HG03442 (cell line): Measurements from ENCODE around the gene ANKK1.

ENCODE experiments used
- ATAC-seq: cut with Tn5 transposase; IDR thresholded peaks from one replicate; pipeline ENCODE4 v1.9.1; 2021; ENCODE audit warnings: mild to moderate bottlenecking, moderate library complexity; ENCODE audit not compliant: unreplicated experiment

Gene ANKK1, protein sequence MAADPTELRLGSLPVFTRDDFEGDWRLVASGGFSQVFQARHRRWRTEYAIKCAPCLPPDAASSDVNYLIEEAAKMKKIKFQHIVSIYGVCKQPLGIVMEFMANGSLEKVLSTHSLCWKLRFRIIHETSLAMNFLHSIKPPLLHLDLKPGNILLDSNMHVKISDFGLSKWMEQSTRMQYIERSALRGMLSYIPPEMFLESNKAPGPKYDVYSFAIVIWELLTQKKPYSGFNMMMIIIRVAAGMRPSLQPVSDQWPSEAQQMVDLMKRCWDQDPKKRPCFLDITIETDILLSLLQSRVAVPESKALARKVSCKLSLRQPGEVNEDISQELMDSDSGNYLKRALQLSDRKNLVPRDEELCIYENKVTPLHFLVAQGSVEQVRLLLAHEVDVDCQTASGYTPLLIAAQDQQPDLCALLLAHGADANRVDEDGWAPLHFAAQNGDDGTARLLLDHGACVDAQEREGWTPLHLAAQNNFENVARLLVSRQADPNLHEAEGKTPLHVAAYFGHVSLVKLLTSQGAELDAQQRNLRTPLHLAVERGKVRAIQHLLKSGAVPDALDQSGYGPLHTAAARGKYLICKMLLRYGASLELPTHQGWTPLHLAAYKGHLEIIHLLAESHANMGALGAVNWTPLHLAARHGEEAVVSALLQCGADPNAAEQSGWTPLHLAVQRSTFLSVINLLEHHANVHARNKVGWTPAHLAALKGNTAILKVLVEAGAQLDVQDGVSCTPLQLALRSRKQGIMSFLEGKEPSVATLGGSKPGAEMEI

DNA sequence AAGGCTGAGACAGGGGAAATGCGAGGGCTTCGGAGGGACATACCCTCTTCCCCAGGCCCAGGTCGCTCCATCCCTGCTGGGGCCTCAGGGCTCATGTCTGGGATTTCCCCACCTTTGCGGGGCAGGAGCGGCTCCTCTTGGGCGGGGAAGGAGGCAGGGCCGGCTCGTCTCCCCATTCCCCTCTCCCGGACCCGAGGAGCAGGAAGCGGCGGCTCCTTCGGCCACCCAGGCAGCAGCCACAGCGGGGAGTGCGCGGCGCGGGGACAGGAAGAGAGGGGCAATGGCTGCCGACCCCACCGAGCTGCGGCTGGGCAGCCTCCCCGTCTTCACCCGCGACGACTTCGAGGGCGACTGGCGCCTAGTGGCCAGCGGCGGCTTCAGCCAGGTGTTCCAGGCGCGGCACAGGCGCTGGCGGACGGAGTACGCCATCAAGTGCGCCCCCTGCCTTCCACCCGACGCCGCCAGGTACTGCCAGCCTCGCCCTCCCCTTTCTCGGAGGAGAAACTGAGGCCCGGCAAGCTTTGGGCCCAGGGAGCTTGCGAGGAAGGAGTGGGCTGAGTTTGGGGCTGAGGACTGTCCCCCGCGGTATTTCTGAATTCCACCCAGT is at the start of gene ANKK1:
ANKK1 (plus strand) TSS at position 175 of the 607 bp plus-strand sequence; CDS start at position 281, 106 bp downstream.
- no peak for ATAC-seq

DNA sequence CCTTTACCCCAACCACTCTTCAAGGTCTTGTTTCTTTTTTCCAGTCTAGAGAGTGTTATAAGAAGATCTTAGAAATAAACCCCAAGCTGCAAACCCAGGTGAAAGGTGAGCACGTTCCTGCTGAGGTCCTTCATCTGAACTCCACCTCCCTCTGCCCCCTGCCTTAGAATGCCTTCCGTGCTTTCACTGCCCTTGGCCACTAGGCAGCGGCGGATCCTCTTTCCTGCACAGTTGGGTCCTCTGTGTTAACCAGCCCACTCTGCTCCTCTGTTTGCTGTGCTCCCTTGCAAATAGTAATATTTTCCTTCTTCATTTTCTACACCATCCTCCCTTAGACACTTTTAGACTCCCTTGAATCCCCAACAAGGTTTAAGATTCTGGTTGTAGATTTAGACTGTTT is 48.8 kb upstream of the ANKK1 start:
- no peak for ATAC-seq

DNA sequence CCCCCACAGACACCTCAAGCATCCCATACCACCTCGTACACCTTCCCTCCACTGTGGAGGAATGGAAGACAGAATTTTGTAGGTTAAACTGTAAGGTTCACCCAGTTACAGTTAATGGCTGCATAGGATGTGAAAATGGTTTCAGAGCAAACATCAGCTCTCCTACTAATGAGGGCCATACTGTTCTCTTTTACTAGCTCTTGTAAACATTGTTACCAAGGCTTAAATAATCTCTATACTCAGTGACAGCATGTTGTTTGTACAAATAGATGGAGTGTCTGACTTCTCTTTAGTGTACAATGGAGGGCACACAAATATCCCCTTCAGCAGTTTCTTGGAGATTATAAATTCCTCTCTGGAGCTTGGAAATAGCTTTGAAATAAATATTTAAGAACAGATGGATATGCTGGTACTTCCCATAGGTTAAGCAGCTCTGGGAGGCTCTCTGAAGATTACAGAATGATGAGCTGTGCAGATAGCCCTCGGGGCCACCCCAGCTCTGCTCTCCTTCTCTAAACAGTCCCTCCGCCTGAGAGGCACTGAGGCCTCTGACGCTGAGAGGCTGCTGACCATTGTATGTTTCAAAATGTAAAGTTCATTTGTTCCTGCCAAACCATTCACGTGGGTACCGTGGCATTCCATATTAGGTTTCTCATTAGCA is 47.5 kb upstream of the ANKK1 start:
- no peak for ATAC-seq

DNA sequence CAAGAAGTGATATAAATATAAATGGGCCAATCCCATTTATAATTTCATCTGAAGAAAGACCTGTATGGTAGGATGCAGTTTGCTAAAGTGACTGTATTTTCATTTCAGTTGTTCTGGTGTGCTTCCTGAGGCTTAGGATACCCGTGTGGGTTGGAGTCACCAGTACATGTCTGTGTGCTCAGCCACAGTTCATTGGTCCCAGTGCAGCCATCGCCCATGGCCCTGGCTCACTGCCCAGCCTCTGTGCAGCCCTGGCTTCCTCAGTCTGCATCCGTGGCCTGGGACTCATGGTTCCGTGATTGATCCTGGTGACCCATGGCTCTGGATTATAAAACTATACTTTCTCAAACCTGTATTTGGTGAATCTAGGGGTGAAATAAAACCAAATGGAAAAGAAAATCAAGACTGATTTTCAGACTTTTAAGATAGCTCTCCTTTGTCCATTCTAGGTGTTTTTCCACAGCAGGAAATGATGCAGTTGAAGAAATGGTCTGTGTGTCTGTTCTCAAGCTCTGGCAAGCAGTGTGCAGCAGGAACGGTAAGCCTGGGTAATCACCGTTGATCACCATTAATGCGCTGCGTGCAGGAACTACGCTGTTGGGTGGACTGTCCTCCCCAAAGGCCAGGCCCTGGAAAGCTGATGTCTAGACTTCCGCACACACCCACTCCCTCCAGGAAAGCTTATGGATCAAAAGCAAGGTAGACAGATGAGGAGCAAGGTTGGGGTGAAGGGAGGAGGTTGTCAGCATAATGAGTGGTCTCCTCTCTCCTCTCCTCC is 46.0 kb upstream of the ANKK1 start:
- no peak for ATAC-seq

DNA sequence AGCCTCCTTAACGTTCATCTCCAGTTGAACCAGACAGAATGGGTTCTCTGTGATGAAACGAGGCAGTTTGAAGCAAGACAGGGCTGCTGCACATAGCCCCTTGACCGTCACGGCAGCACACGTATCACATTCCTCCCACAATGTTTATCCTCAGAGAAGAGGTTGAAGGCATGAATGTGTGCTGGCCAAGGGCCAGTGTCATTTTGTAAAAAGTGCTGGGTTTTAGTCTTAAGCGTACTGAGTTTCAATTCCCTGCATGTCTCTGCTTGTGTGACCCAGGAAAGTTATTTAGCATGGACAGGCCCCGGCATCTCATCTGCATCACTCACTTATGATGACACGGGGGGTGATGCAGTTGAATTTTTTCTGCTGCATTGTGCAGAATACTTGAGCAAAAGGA is 41.6 kb upstream of the ANKK1 start:
- ATAC-seq = no peak

DNA sequence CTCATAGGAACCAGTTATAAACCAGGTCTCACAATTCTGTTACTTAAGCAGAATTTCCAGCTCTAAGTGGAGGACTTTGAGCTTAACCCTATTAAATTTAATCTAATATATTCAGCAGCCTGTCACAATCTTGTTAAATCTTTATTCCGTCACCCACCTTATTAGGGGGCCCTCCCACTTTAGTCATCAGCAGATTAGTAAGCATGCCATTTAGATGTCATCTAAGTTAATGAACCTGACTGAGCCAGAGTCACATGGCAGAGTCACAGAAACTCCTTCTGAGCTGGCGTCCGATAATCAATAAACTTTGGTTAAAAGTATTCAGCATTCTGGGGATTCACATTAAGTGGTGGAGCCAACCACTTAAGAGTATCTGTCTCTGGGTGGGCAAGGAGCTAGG is 38.1 kb upstream of the ANKK1 start:
- no peak for ATAC-seq

DNA sequence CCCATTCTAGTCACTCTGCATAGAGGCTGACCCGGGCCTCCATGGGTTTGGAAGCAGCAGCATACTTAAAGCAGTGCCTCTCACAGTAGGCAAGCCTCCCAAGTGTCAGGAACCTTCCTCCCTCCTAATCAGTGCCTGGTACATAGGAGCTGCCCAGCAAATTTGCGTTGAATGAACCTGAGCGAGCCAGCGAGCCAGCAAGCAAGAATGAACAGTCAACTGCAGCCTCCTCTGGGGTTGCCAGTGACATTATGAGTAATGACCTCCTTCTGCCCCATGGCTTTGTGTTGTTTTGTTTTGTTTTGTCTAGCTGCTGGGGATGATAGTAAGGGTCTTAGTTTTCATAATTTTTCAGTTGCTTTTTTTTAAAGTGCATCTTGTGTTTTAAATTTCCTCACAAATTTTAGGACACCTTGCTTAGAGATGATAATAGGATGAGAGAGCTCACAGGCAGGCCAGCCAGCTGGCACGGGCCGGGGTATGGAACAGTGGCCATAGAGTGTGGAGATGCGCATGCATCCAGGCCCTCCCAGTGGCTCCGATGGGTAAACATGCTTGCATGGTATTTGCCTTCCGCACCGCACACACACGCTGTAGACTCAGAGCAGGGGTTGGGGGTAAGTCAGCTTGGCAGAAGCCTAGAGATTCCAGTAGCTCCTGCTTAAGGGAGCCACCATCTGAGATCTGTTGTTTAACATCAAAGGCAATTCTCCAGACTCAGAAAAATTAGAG is 37.1 kb upstream of the ANKK1 start:
- no peak for ATAC-seq

DNA sequence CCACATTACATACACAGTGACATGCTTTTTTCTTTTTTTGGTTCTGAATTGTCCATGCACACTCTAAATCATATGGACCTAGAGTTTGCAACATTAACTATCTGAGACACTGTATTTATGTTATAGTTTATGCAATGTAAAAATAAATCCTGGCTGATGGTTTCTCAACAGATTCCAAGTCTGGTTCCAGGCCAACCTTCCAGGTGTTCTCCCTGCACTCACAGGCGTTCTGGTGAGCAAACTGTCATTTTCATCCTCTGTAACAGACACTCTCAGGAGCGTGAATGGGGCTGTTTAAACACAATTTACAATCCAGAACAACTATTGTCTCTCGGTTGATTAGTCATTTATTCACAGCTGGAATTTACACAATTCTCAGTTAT is 36.5 kb upstream of the ANKK1 start:
- ATAC-seq = no peak

DNA sequence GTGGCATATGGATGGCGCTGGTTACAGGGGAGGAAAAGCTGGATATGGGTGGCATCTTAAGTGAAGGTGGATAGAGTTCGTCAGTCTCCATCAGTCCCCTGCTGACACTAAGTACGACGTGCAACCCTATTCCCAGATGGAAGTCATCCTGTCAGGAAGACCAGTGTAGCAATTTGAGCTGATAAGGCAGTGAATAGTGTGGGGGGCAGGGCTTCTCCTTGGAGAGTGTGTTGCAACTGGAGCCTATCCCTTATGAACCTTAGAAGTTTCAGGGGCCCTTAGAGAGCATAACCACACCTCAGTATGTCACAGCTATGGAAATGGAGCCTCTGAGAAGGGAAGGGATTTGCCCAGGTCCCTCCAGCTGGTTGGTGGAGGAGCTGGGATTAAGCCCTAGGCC is 36.1 kb upstream of the ANKK1 start:
- ATAC-seq = no peak

DNA sequence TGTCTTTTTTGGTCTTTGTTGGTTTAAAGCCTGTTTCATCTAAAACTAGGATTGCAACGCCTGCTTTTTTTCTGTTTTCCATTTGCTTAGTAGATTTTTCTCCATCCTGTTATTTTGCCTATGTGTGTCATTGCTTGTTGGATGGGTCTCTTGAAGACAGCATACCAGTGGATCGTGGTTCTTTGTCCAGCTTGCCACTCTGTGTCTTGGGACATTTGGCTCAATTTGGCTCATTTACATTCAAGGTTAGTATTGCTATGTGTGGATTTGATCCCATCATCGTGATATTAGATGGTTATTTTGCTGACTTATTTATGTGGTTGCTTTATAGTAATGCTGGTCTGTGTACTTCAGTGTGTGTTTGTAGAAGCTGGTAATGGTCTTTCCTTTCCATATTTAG is 31.4 kb upstream of the ANKK1 start:
- ATAC-seq = no peak

DNA sequence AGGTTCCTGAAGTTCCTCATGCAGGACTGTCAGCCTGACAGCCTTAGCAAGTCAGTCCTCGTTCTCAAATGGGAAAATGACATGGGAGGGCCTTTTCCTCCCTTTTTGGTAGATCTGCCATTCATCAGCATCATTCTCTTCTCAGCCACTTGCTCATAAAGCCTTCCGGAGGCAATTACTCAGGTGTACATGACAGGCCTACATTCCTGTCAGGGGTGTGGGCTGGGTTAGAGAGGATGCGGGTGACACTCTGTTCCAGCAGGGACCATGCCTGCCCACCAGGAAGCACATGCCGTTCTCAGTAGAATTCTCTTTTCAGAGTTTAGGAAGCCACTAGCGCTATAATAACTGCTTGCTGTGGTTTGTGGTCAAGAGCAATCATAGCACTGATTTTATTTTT is 24.2 kb upstream of the ANKK1 start:
- ATAC-seq = no peak

DNA sequence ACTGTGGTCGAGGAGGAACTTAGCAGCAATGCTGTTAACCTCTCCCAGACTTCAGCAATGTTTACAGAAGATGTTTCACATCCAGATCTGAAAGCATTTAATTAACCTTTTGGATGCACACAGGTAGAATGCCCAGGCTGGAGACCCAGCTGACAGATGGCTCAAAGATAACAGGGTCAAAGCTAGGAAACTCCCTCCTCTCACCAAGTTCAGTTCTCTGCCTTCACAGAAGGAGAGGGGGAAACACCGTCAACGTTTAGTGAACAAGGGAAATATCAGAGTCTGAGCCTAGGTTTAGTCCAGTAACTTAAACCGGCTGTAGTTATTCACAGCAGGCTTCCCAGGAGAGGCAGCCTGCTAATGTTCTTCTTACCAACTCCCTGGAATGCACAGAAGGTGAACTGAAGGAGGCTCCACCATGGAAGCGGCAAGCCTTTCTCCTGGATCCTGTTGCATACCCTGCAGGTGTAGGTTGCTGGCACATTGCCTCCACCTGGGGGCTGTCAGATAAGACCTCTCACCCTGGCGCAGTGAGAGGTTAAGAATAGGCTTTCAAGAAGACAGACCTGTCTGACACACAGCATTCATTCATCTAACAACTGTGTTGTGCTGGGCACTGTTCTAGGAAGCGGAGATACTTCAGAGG is 23.5 kb upstream of the ANKK1 start:
- no peak for ATAC-seq

DNA sequence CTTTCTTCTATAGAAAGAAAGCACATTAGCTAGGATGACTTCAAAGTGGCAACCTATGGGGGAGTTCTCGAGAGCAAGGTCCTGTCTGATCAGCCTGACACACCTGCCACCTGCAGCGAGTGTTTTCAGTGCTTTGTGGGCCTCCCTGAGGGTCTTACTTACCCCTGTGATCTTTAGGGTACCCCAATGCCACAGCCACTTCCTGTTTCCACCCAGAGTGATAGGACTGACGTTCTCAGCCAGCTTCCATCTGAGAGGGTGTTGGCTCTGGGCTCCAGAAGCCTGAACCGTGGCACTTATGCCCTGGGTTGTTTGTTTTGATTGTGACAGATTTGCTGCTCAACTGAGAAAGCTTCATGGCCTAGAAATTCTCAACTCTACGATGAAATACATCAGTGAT is 21.7 kb upstream of the ANKK1 start:
- ATAC-seq = no peak

DNA sequence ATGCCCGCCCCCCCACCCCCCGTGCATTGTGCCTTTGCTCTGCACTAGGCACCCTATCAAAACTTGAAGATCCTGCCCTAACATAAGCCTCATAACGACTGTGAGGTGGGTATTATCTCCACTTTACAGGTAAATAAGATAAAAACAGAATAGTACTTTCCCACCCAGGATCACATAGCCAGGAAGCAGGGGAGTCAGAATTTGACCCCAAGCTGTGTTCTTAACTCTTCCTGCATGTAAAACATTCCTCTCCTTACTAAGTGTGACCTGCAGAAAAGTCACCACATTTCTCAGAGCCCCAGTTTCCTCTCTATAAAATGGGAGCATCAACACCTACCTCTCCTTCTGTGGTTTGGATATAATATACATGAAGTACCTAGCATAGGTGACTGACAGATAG is 18.2 kb upstream of the ANKK1 start:
- ATAC-seq = no peak

DNA sequence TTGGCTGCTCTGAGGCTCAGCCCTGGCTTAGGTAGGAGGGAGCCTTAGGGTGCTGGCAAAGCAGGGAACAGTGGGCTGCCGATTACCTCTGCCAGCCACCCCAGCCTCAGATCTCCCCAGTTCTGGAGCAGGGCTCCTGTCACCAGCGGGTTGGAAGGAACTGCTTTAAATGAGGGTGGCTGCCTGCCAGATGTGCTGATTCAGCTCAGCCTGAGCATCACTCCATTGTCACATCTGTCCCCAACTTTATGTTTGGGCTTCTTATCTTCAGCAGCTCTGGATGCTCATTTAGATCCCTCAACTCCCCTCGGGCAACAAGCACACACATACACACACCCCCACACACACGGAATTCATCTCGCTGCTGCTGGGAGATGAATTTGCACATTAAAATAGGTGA is 16.9 kb upstream of the ANKK1 start:
- ATAC-seq = no peak

DNA sequence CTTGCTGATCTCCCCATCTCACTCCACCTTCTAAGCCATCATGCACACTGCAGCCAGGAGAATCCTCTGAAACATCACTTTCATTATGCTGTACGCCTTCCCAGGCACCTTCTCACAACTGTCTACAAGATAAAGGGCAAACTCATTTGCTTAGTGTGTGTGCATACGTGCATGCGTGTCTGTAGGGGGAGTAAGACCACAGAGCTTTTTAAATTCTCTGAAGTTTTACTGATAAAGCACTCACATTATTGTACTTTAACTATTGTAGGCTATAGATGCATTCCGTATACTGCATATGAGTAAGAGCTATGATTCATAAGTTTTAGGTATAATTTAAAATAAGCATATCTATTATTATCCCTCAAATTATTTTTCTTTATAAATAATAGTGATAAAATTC is 15.3 kb upstream of the ANKK1 start:
- ATAC-seq = no peak

DNA sequence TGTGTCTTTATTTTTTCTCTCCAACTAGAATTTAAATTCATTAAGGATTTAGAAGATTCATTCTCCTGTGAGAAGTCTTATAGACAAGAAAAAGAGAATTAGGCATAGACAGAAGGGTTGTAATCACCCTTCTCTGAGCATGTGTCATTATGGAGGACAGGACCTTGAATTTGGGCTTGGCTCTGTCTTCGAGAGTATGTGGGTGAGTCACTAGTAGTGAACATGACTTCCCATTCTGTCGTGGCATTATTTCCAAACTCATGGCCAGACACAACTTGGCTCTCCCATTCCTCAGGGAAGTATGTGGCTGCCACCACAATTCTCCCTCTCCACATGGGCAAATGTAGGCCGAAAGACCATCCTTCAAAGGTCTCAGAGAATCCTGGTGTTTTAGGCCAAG is 14.3 kb upstream of the ANKK1 start:
- no peak for ATAC-seq

DNA sequence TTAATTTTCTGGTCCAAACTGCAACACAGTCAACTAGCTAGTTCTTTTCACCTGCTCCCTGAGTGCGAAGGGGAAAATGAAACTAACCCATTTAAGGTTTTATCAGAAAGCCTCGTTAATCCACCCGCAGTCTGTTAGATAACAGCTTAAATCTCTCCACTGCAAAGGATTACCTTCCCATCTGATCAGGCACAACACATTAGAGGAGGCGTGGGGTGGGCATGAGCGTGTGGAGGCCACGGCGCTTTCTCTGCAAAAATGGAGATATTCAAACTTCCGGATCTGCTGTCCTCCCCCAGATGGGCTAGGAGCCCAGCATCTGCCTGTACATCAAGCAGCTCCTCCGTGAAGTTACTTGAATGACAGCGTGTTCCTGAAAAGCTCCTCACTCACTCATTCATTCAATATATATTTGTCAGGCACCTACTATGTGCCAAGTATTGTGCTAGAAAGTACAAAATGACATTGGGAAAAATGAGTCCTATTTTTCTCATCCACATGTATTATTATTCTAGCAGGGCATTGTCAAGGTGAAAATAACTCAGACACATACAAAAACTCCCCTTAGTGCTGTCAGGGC is 13.5 kb upstream of the ANKK1 start:
- no peak for ATAC-seq

DNA sequence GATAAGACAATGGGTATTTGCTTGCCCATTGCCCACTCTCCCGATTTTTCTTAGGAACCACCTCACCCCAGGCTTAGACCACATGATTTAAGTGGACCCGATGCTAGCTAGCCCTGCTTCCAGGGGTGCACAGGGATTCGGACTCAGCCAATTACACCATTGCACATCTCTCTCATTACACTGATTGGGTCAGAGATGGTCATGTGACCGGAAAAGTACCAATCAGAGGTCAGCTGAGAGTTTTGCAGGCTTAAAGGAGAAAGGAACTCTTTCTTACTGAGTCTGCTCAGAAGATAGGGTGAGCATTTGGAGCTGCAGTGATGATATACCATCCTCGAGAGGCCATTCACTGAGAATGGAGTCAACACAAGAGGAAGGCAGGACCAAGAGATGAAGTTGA is 12.2 kb upstream of the ANKK1 start:
- no peak for ATAC-seq
